Embryonic facial prominence (tissue), 1 donor: ENCODE measurements around the gene TBX15.

Experiments used
- DNase-seq: peaks from one replicate; pipeline ENCODE4 v3.0.0-alpha.2; 2016; ENCODE audit errors: extremely low spot score

Gene TBX15

GRCh38 chr1:119001181-119002027 is 13.3 kb upstream of the TBX15 start:
- no peak for DNase-seq

- no peak for DNase-seq
Measured at GRCh38 chr1:119000371-119001180, 12.4 kb upstream of the TBX15 start.

- DNase-seq = no peak
Measured at GRCh38 chr1:118999348-119000071, 11.4 kb upstream of the TBX15 start.

- DNase-seq = no peak
Measured at GRCh38 chr1:118998171-118998570, 10.0 kb upstream of the TBX15 start.

- no peak for DNase-seq
Measured at GRCh38 chr1:118997225-118997624, 9.1 kb upstream of the TBX15 start.

GRCh38 chr1:118995312-118996016 is 7.3 kb upstream of the TBX15 start:
- DNase-seq = no peak

- no peak for DNase-seq
Measured at GRCh38 chr1:118993700-118994026, 5.5 kb upstream of the TBX15 start.

GRCh38 chr1:118992868-118993699 is 4.9 kb upstream of the TBX15 start:
- no peak for DNase-seq

- no peak for DNase-seq
Measured at GRCh38 chr1:118992237-118992825, 4.2 kb upstream of the TBX15 start.

- DNase-seq = no peak
Measured at GRCh38 chr1:118991448-118991847, 3.3 kb upstream of the TBX15 start.

GRCh38 chr1:118990513-118991152 is 2.5 kb upstream of the TBX15 start:
- DNase-seq = no peak

- no peak for DNase-seq
Measured at GRCh38 chr1:118989878-118990378, 1.8 kb upstream of the TBX15 start.

- no peak for DNase-seq
Measured at GRCh38 chr1:118989006-118989815, 1.1 kb upstream of the TBX15 start.

- DNase-seq = no peak
Measured at GRCh38 chr1:118987468-118988185, 516 bp downstream of the TBX15 start.

GRCh38 chr1:118986555-118987467 is 1.3 kb downstream of the TBX15 start:
- no peak for DNase-seq

GRCh38 chr1:118985640-118986554 is 2.2 kb downstream of the TBX15 start:
- DNase-seq = no peak
